Muscle layer of duodenum (tissue), 2 donors: ENCODE results near the gene RAB31.
A peak's percentile ranks its signal among the peaks of the same experiment; 100 is the strongest.

Source experiments
- H3K27ac ChIP-seq: one replicate; pipeline ENCODE4 v1.7.0; 2013; ENCODE audit warnings: mild to moderate bottlenecking, low read length
- H3K27me3 ChIP-seq: one replicate; pipeline ENCODE4 v1.7.0; 2013; ENCODE audit warnings: low read depth, mild to moderate bottlenecking, control low read depth, low read length
- H3K36me3 ChIP-seq, 2 donors: one replicate each; pipeline ENCODE4 v1.7.0; 2013; ENCODE audit warnings: low read length in 2 of 2, control low read depth in 1 of 2, mild to moderate bottlenecking in 1 of 2; ENCODE audit not compliant: insufficient read depth in 2 of 2, control insufficient read depth in 1 of 2
- H3K4me1 ChIP-seq, 2 donors: one replicate each; pipeline ENCODE4 v1.7.0; 2013; ENCODE audit warnings: low read length in 2 of 2, mild to moderate bottlenecking in 2 of 2, control low read depth in 1 of 2, moderate library complexity in 1 of 2; ENCODE audit not compliant: insufficient read depth in 2 of 2, control insufficient read depth in 1 of 2
- H3K4me3 ChIP-seq, 2 donors: one replicate each; pipeline ENCODE4 v1.7.0; 2013; ENCODE audit warnings: low read length in 2 of 2, low read depth in 1 of 2, mild to moderate bottlenecking in 1 of 2
- H3K9me3 ChIP-seq, 2 donors: one replicate each; pipeline ENCODE4 v1.7.0; 2013; ENCODE audit warnings: low read length in 2 of 2, control low read depth in 1 of 2, mild to moderate bottlenecking in 1 of 2; ENCODE audit not compliant: control insufficient read depth in 1 of 2
- donor health status: healthy.

The RAB31 gene

GRCh38 chr18:9871244-9871746 is 163.2 kb downstream of the RAB31 start:
- H3K4me1 ChIP-seq: peaks cover 0 to 5% of the 10 kb centered on the region in 2 donors
- H3K27ac ChIP-seq: no peak overlapping the region
- H3K36me3 ChIP-seq: no peaks in the 10 kb centered on the region
- H3K4me3 ChIP-seq: no peak overlapping the region
- no peaks in the 10 kb centered on the region for H3K9me3 ChIP-seq
- H3K27me3 ChIP-seq: no peaks in the 10 kb centered on the region

DNA sequence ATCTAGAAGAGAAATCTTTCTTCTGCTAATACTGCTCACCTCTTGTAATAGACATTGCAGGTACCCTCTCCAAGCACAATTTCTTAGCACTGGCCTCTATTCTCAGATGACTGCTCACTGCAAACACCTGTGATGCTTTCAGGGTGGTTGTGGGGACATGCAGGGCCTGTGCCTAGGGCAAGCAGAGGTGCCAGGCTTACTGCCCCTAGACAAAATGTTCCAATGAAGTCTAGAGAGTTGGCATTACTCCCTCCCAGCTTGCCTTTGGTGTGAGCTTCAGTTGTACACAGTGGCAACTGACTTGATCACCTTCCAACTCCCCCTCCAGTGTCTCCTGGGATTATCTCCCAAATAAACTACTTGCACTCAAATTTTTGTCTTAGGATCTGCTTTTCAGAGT is 164.7 kb downstream of the RAB31 start:
- Histone ChIP-seq H3K4me1 (peaks cover 3 to 5% of the 10 kb centered on the region in 2 donors), H3K36me3 (no peaks in the 10 kb centered on the region), H3K9me3 (no peaks in the 10 kb centered on the region), H3K27ac (no peak overlapping the region), H3K4me3 (no peak overlapping the region), H3K27me3 (no peaks in the 10 kb centered on the region)

DNA sequence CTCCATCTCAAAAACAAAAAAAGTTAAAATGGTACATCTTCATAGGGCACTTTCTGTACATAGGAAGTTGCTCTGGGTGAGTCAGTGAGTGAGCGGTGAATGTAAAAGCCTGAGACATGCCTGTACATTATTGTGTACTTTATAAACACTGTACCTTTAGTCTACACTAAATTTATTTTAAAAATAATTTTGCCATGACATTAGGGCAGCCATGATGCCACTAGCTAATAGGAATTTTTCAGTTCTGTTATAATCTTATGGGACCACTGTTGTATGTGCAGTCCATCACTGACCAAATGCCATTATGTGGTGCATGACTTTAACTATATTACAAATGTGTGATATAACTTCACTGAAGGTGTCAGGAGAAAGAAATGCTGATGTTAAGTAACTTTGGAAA is 166.6 kb downstream of the RAB31 start:
- Histone ChIP-seq H3K36me3 (no peaks in the 10 kb centered on the region), H3K27me3 (no peaks in the 10 kb centered on the region), H3K4me1 (peaks cover under 1 to 3% of the 10 kb centered on the region in 2 donors), H3K27ac (no peak overlapping the region), H3K9me3 (no peaks in the 10 kb centered on the region), H3K4me3 (no peak overlapping the region)

- Histone ChIP-seq H3K27ac (peak overlapping the region; percentile 7), H3K4me1 (peaks cover 0 to 3% of the 10 kb centered on the region in 2 donors), H3K27me3 (no peaks in the 10 kb centered on the region), H3K36me3 (no peaks in the 10 kb centered on the region), H3K9me3 (no peaks in the 10 kb centered on the region), H3K4me3 (peak overlapping the region in 1 of 2 donors; percentile 21)
Measured at GRCh38 chr18:9876212-9876866, 168.2 kb downstream of the RAB31 start.

GRCh38 chr18:9876867-9877654 is 169.0 kb downstream of the RAB31 start:
- H3K27ac ChIP-seq: peak overlapping the region; percentile 7
- H3K4me3 ChIP-seq: peak overlapping the region; percentile 20 to 21
- H3K9me3 ChIP-seq: no peaks in the 10 kb centered on the region
- no peaks in the 10 kb centered on the region for H3K27me3 ChIP-seq
- H3K4me1 ChIP-seq: peaks cover 0 to 3% of the 10 kb centered on the region in 2 donors
- H3K36me3 ChIP-seq: no peaks in the 10 kb centered on the region

DNA sequence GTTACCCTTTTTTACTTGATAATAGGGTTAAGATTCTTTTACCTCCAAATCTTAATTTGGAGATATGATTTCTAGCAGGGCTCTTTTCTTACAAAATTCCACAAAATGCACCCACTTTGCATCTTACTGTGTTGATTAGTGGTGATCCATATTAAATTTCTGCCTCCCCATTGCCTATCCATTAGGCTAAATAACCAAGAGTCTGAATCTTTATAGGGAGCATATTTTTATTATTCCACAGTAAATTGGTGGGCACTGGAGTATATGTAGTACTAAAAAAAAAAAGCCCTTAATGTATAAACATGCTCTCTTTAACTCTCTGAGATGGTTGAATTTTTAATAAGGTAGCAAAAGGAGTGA is 169.5 kb downstream of the RAB31 start:
- Histone ChIP-seq H3K27me3 (no peaks in the 10 kb centered on the region), H3K4me1 (peaks cover 0 to 3% of the 10 kb centered on the region in 2 donors), H3K36me3 (no peaks in the 10 kb centered on the region), H3K27ac (peak overlapping the region; percentile 7), H3K4me3 (peak overlapping the region in 1 of 2 donors; percentile 21), H3K9me3 (no peaks in the 10 kb centered on the region)

DNA sequence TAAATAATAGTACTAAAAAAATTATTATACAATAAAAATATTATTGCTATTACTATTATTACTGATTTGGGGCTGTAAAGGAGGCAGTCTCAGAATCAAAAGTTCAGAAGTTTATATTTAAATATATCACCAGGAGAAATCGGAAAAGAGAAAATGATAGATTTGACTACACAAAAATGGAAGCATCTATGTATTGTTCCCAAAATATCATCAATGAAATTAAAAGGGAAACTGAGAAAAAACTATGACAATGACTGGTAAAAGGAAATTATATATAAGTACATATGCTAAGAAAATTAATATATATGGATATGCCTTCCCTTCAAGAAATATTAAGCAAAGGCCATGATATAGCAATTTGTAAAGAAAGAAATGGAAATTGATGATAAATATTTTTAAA is 170.0 kb downstream of the RAB31 start:
- Histone ChIP-seq H3K4me1 (peaks cover 0 to 3% of the 10 kb centered on the region in 2 donors), H3K9me3 (no peaks in the 10 kb centered on the region), H3K4me3 (no peak overlapping the region), H3K27ac (no peak overlapping the region), H3K27me3 (no peaks in the 10 kb centered on the region), H3K36me3 (no peaks in the 10 kb centered on the region)

- Histone ChIP-seq H3K36me3 (no peaks in the 10 kb centered on the region), H3K4me1 (peaks cover 0 to 3% of the 10 kb centered on the region in 2 donors), H3K4me3 (no peak overlapping the region), H3K27ac (no peak overlapping the region), H3K9me3 (no peaks in the 10 kb centered on the region), H3K27me3 (no peaks in the 10 kb centered on the region)
Measured at GRCh38 chr18:9878783-9879242, 170.7 kb downstream of the RAB31 start.

- no peaks in the 10 kb centered on the region for H3K36me3 ChIP-seq
- no peak overlapping the region for H3K27ac ChIP-seq
- no peaks in the 10 kb centered on the region for H3K9me3 ChIP-seq
- no peak overlapping the region for H3K4me3 ChIP-seq
- H3K4me1 ChIP-seq: no peaks in the 10 kb centered on the region
- no peaks in the 10 kb centered on the region for H3K27me3 ChIP-seq
Measured at GRCh38 chr18:9884090-9884489, 176.0 kb downstream of the RAB31 start.

GRCh38 chr18:9884532-9885140 is 176.5 kb downstream of the RAB31 start:
- H3K9me3 ChIP-seq: no peaks in the 10 kb centered on the region
- no peaks in the 10 kb centered on the region for H3K4me1 ChIP-seq
- no peak overlapping the region for H3K27ac ChIP-seq
- H3K4me3 ChIP-seq: no peak overlapping the region
- H3K27me3 ChIP-seq: no peaks in the 10 kb centered on the region
- H3K36me3 ChIP-seq: no peaks in the 10 kb centered on the region
